HepG2 (cell line): ENCODE results near the gene ALOX5.

Source experiments
- CREB1 ChIP-seq, 2 experiments: fragments of 450-650 bp in 1 of 2; IDR thresholded peaks; 2 replicates each; pipeline ENCODE4 v1.6.1; 2016 to 2017; ENCODE audit warnings: control low read depth in 1 of 2, mild to moderate bottlenecking in 1 of 2, missing compliant biosample characterization in 1 of 2, missing genetic modification characterization in 1 of 2
- FOSL1 ChIP-seq: sonication (generic); formaldehyde crosslinking; IDR thresholded peaks from 2 replicates; pipeline ENCODE4 v1.9.0; 2021; ENCODE audit warnings: missing genetic modification reagents, borderline replicate concordance
- GZF1 ChIP-seq: sonication (generic); formaldehyde crosslinking; IDR thresholded peaks from 2 replicates; pipeline ENCODE4 v1.5.1; 2020; ENCODE audit warnings: mild to moderate bottlenecking, missing genetic modification reagents
- POLR2A ChIP-seq, 2 experiments: IDR thresholded peaks; 2 replicates each; pipeline ENCODE4 v1.6.1; 2011; ENCODE audit warnings: low read depth in 2 of 2, low read length in 2 of 2, mild to moderate bottlenecking in 1 of 2, moderate library complexity in 1 of 2; ENCODE audit not compliant: insufficient read depth in 1 of 2
- SIN3A ChIP-seq: IDR thresholded peaks from 2 replicates; pipeline ENCODE4 v1.6.1; 2011; ENCODE audit warnings: low read depth, mild to moderate bottlenecking, control low read depth, low read length, borderline replicate concordance
- TBP ChIP-seq: sonication (generic); formaldehyde crosslinking; IDR thresholded peaks from 2 replicates; pipeline ENCODE4 v1.5.0; 2020; ENCODE audit warnings: missing genetic modification reagents
- ZNF335 ChIP-seq: sonication (generic); formaldehyde crosslinking; IDR thresholded peaks from 2 replicates; pipeline ENCODE4 v1.4.0; 2020; ENCODE audit warnings: missing genetic modification reagents
- TF ChIP-seq, protein P1 (sequence below): sonication (generic); formaldehyde crosslinking; IDR thresholded peaks from 2 replicates; pipeline ENCODE4 v1.5.0; 2020; ENCODE audit warnings: mild to moderate bottlenecking, missing genetic modification reagents, moderate library complexity

GRCh38 chr10:45491061-45491460 lies 117.0 kb downstream of the ALOX5 start:
- TF ChIP-seq POLR2A (IDR thresholded peaks at IDR 0.05; ENCODE audit: insufficient read depth in 1 of 2, low read depth in 2 of 2, low read length in 2 of 2) (no peak), FOSL1 (CRISPR knock-in tag) (no peak), ZNF335 (no peak), SIN3A (no peak), GZF1 (CRISPR knock-in tag) (no peak), CREB1 (IDR thresholded peaks at IDR 0.05) (no peak), CREB1 (CRISPR knock-in tag; IDR thresholded peaks at IDR 0.05) (no peak), TBP (CRISPR knock-in tag) (no peak)
- TF ChIP-seq, protein P1, sequence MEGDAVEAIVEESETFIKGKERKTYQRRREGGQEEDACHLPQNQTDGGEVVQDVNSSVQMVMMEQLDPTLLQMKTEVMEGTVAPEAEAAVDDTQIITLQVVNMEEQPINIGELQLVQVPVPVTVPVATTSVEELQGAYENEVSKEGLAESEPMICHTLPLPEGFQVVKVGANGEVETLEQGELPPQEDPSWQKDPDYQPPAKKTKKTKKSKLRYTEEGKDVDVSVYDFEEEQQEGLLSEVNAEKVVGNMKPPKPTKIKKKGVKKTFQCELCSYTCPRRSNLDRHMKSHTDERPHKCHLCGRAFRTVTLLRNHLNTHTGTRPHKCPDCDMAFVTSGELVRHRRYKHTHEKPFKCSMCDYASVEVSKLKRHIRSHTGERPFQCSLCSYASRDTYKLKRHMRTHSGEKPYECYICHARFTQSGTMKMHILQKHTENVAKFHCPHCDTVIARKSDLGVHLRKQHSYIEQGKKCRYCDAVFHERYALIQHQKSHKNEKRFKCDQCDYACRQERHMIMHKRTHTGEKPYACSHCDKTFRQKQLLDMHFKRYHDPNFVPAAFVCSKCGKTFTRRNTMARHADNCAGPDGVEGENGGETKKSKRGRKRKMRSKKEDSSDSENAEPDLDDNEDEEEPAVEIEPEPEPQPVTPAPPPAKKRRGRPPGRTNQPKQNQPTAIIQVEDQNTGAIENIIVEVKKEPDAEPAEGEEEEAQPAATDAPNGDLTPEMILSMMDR (CRISPR knock-in tag): no peak
